CD4-positive, alpha-beta T cell (primary cell): ENCODE data around the gene COG8. TPM values are rescaled to one million over a fixed set of nuclear protein-coding genes. Genes with fewer than 3 reads are reported as not detected.

ENCODE experiments used
- ATAC-seq: fragments of 200-7000 bp; cut with Tn5 transposase; one replicate; pipeline ENCODE4 v1.10.0; 2022; ENCODE audit warnings: mild to moderate bottlenecking; ENCODE audit not compliant: poor library complexity
- CTCF ChIA-PET: fragments of 350-600 bp; sonication (Branson Sonifier 250); formaldehyde crosslinking; loops from one replicate; lab custom pipeline; 2021; ENCODE audit warnings: antibody characterized with exemption, inconsistent platforms; lab: Charles Lee
- POLR2A ChIA-PET: fragments of 350-600 bp; sonication (Branson Sonifier 250); formaldehyde crosslinking; loops from one replicate; lab custom pipeline; 2021; ENCODE audit warnings: antibody characterized with exemption, inconsistent platforms; lab: Charles Lee
- DNase-seq, 14 experiments: peaks; one replicate each; pipeline ENCODE4 v3.0.0-alpha.2; 2013 to 2020; ENCODE audit warnings: mixed read lengths in 2 of 14
- H3K27ac ChIP-seq, 2 donors: one replicate each; pipeline versions ENCODE4 v1.5.1 to v1.7.0; 2013; ENCODE audit warnings: low read length in 2 of 2, low read depth in 1 of 2, mild to moderate bottlenecking in 1 of 2
- H3K27me3 ChIP-seq, 2 experiments: 1 replicate in 1 of 2; 2 replicates in 1 of 2; pipeline versions ENCODE4 v1.6.1 to v1.7.0; 2013; ENCODE audit warnings: low read length in 2 of 2, control low read depth in 1 of 2, mild to moderate bottlenecking in 1 of 2, moderate library complexity in 1 of 2; ENCODE audit not compliant: insufficient read depth in 2 of 2, control insufficient read depth in 1 of 2
- H3K36me3 ChIP-seq: one replicate; pipeline ENCODE4 v1.6.1; 2013; ENCODE audit warnings: low read length, control low read depth; ENCODE audit not compliant: insufficient read depth
- H3K4me1 ChIP-seq: one replicate; pipeline ENCODE4 v1.6.1; 2013; ENCODE audit warnings: low read length, control low read depth; ENCODE audit not compliant: insufficient read depth
- H3K4me3 ChIP-seq: one replicate; pipeline ENCODE4 v1.5.1; 2013; ENCODE audit warnings: mild to moderate bottlenecking, low read length, moderate library complexity
- H3K9me3 ChIP-seq, 2 experiments: 1 replicate in 1 of 2; 2 replicates in 1 of 2; pipeline versions ENCODE4 v1.6.1 to v1.7.0; 2013; ENCODE audit warnings: low read length in 2 of 2, mild to moderate bottlenecking in 2 of 2, control low read depth in 1 of 2, moderate library complexity in 1 of 2; ENCODE audit not compliant: control insufficient read depth in 1 of 2, insufficient read depth in 1 of 2
- H3K27ac Mint-ChIP-seq: one replicate; pipeline ENCODE4 v1.8.0; 2020; ENCODE audit warnings: mixed read lengths
- H3K27me3 Mint-ChIP-seq: one replicate; pipeline ENCODE4 v1.8.0; 2021; ENCODE audit warnings: mixed read lengths
- H3K36me3 Mint-ChIP-seq: one replicate; pipeline ENCODE4 v1.8.0; 2021; ENCODE audit warnings: low read depth, mixed read lengths
- H3K4me1 Mint-ChIP-seq: one replicate; pipeline ENCODE4 v1.8.0; 2021; ENCODE audit warnings: low read depth, mixed read lengths
- H3K4me3 Mint-ChIP-seq: one replicate; pipeline ENCODE4 v1.8.0; 2020; ENCODE audit warnings: mild to moderate bottlenecking, mixed read lengths
- H3K9me3 Mint-ChIP-seq: one replicate; pipeline ENCODE4 v1.8.0; 2020; ENCODE audit warnings: mixed read lengths
- CTCF ChIP-seq: fragments of 200-600 bp; IDR thresholded peaks from one replicate; pipeline ENCODE4 v1.8.0; 2022; ENCODE audit warnings: antibody characterized with exemption, mild to moderate bottlenecking
- intact Hi-C, 2 experiments: fragments of 100-400 bp; cut with DNase I in 1 of 2; cut with micrococcal nuclease in 1 of 2; formaldehyde crosslinking; loops; one replicate each; pipeline versions ENCODE4 v1.15.1 to v1.9.0; 2023 to 2025; cut with DNase I, micrococcal nuclease
- total RNA-seq, 174 experiments: library from RNA in 2 of 174; stranded (reverse) in 2 of 174; gene quantifications; one replicate each; pipeline ENCODE4 v1.2.3 and lab custom pipeline; 2021 to 2026

Gene COG8
- total RNA-seq, 2 experiments from 2014 or later: 18.4 to 19.3 TPM

DNA sequence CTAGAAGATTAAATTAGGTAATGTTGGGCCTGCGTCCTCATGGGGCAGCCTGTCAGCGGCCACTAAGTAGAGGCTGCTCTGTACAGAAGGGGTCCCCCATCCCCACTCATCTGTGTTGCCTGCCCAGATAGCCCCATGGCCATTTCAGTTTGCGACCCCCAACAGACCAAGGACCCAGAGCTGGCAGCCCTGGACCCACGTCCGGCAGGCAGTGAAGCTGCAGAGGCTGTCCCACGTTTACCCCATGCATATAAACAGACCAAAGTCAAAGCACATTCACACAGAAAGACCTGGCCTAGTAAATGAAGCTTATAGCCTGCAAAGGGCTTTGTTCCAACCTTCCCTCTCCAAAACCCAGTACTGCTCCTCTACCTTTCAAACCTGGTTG is 13.6 kb downstream of the COG8 start:
- Histone ChIP-seq H3K27me3 (no peaks in the 10 kb centered on the region), H3K36me3 (peaks cover 61% of the 10 kb centered on the region), H3K9me3 (no peaks in the 10 kb centered on the region), H3K27ac (no peak overlapping the region), H3K4me3 (no peak overlapping the region), H3K4me1 (peaks cover 43% of the 10 kb centered on the region)
- Mint-ChIP-seq H3K4me1 (peaks cover 36% of the 10 kb centered on the region), H3K4me3 (no peak overlapping the region), H3K27ac (peak overlapping the region; percentile 58), H3K27me3 (no peaks in the 10 kb centered on the region), H3K36me3 (peaks cover 77% of the 10 kb centered on the region), H3K9me3 (no peaks in the 10 kb centered on the region)
- ChIA-PET CTCF (no interaction called here), POLR2A (no interaction called here)
- no peak for ATAC-seq
- no peak for TF ChIP-seq CTCF
- intact Hi-C loops: loop anchor here in 1 of 2 experiments (1.0 kb wide), 1 partner anchor 12 kb away; no protein-coding TSS in a partner anchor
- DNase-seq: no peak

DNA sequence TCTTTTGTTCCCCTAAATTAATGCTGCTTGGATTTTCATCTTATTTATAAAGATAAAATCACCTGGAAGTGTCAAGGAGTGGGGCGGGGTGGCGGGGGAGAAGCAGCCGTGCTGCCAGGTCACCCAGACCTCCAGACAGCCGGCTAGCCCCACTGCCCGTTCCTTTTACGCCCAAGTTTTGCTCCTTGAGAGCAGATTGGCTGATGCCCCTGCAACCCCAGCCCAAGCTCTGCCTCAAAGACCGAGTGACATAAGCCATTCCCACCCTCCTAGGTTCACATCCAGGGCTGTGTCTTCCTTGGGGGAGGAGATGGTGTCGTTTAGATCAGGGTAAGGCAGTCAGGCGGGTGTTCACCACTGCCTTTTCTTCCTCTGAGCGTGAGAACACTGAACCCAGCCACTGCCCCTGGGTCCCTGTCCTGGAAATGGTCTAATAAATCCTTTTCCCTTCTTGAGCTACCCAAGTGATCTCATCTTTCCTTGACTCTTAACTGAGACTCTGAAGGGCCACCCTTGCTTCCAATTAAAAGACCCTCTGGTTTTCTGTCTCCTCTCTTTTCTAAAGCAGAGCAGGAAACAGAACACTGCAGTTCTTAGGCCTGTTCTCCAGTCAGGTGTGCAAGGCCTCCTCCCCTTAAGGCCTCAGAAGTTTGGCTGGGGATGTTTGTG is 14.6 kb downstream of the COG8 start:
- Mint-ChIP-seq H3K4me1 (peaks cover 36% of the 10 kb centered on the region), H3K27me3 (no peaks in the 10 kb centered on the region), H3K9me3 (no peaks in the 10 kb centered on the region), H3K27ac (no peak overlapping the region), H3K36me3 (peaks cover 81% of the 10 kb centered on the region), H3K4me3 (no peak overlapping the region)
- CTCF ChIA-PET: no interaction called here
- no peaks in the 10 kb centered on the region for H3K9me3 ChIP-seq
- no peak overlapping the region for H3K4me3 ChIP-seq
- no peak for TF ChIP-seq CTCF
- H3K27ac ChIP-seq: no peak overlapping the region
- POLR2A ChIA-PET: no interaction called here
- peaks cover 72% of the 10 kb centered on the region for H3K36me3 ChIP-seq
- intact Hi-C loops: loop anchor here in 1 of 2 experiments (1.0 kb wide), 1 partner anchor 11 kb away; no protein-coding TSS in a partner anchor
- peaks cover 40% of the 10 kb centered on the region for H3K4me1 ChIP-seq
- no peaks in the 10 kb centered on the region for H3K27me3 ChIP-seq
- DNase-seq (no peak), ATAC-seq (no peak)

GRCh38 chr16:69324013-69324531 is 15.3 kb downstream of the COG8 start:
- DNase-seq (no peak), ATAC-seq (no peak)
- Histone ChIP-seq H3K27ac (no peak overlapping the region), H3K36me3 (peaks cover 78% of the 10 kb centered on the region), H3K4me1 (peaks cover 33% of the 10 kb centered on the region), H3K9me3 (no peaks in the 10 kb centered on the region), H3K4me3 (no peak overlapping the region), H3K27me3 (no peaks in the 10 kb centered on the region)
- Mint-ChIP-seq H3K27me3 (no peaks in the 10 kb centered on the region), H3K36me3 (peaks cover 83% of the 10 kb centered on the region), H3K27ac (no peak overlapping the region), H3K9me3 (no peaks in the 10 kb centered on the region), H3K4me1 (peaks cover 30% of the 10 kb centered on the region), H3K4me3 (no peak overlapping the region)
- CTCF ChIA-PET: no interaction called here
- intact Hi-C loops: no loop called here
- POLR2A ChIA-PET: no interaction called here
- TF ChIP-seq CTCF: no peak
